Caco-2 (cell line): Measurements from ENCODE around the gene GRAMD1A. TPM values are rescaled to one million over a fixed set of nuclear protein-coding genes. Genes with fewer than 3 reads are reported as not detected.
"Not testable (repeated sequence)": the region's sequence is repeated elsewhere in the genome, so short reads cannot be mapped to it uniquely, and the experiment has no call there.

Experiments
- BruUV-seq: library from RNA; stranded (reverse); fragments of 400-500 nt; replicated peaks from 2 replicates; lab custom pipeline; 2021; lab: Mats Ljungman, UMichigan
- CTCF ChIA-PET: fragments of 300-600 bp; sonication (Branson Sonifier 250); formaldehyde crosslinking; loops from one replicate; lab custom pipeline; 2022; ENCODE audit warnings: antibody characterized with exemption; lab: Charles Lee
- POLR2A ChIA-PET: fragments of 300-600 bp; sonication (Branson Sonifier 250); formaldehyde crosslinking; loops from one replicate; lab custom pipeline; 2022; ENCODE audit warnings: antibody characterized with exemption; lab: Charles Lee
- DNase-seq, 2 experiments: peaks; one replicate each; pipeline versions ENCODE4 v3.0.0 to v3.0.0-alpha.2; 2020 to 2022
- H3K27me3 ChIP-seq: replicated peaks from 2 replicates; pipeline ENCODE4 v1.6.0; 2011; ENCODE audit warnings: low read length; ENCODE audit not compliant: control insufficient read depth, insufficient read depth
- H3K36me3 ChIP-seq: 2 replicates; pipeline ENCODE4 v1.5.1; 2011; ENCODE audit warnings: low read length; ENCODE audit not compliant: control insufficient read depth, insufficient read depth
- H3K4me1 ChIP-seq: fragments of 250-450 bp; sonication (Bioruptor Pico); 2 replicates; pipeline ENCODE4 v1.5.1; 2020; ENCODE audit warnings: mild to moderate bottlenecking
- H3K4me3 ChIP-seq: 2 replicates; pipeline ENCODE4 v1.5.1; 2011; ENCODE audit warnings: low read depth, mild to moderate bottlenecking, control low read depth, low read length
- H3K9me3 ChIP-seq: fragments of 250-450 bp; sonication (Bioruptor Pico); 2 replicates; pipeline ENCODE4 v1.5.1; 2020; ENCODE audit warnings: mild to moderate bottlenecking, moderate library complexity
- H3K27ac Mint-ChIP-seq: one replicate; pipeline ENCODE4 v1.8.0; 2022; ENCODE audit warnings: mixed read lengths; ENCODE audit not compliant: unreplicated experiment
- H3K27me3 Mint-ChIP-seq: one replicate; pipeline ENCODE4 v1.8.0; 2022; ENCODE audit warnings: mixed read lengths; ENCODE audit not compliant: insufficient read depth, unreplicated experiment
- H3K36me3 Mint-ChIP-seq: one replicate; pipeline ENCODE4 v1.8.0; 2022; ENCODE audit warnings: mild to moderate bottlenecking, mixed read lengths; ENCODE audit not compliant: insufficient read depth, unreplicated experiment
- H3K4me1 Mint-ChIP-seq: one replicate; pipeline ENCODE4 v1.8.0; 2022; ENCODE audit warnings: low read depth, mixed read lengths; ENCODE audit not compliant: unreplicated experiment
- H3K4me3 Mint-ChIP-seq: one replicate; pipeline ENCODE4 v1.8.0; 2022; ENCODE audit warnings: mild to moderate bottlenecking, moderate library complexity, mixed read lengths; ENCODE audit not compliant: unreplicated experiment
- H3K9me3 Mint-ChIP-seq: one replicate; pipeline ENCODE4 v1.8.0; 2022; ENCODE audit warnings: mixed read lengths; ENCODE audit not compliant: unreplicated experiment
- intact Hi-C: fragments of 100-400 bp; cut with micrococcal nuclease; formaldehyde crosslinking; loops from one replicate; pipeline ENCODE4 v1.10.0; 2022; ENCODE audit not compliant: unreplicated experiment
- total RNA-seq: library from RNA; stranded (reverse); gene quantifications from 2 replicates; pipeline ENCODE4 v1.2.3, GENCODE V29; 2022
- TF ChIP-seq, protein P1 (sequence below), 2 experiments: fragments of 200-600 bp in 1 of 2; IDR thresholded peaks; 1 replicate in 1 of 2; 2 replicates in 1 of 2; pipeline versions ENCODE4 v1.5.1 to v1.8.0; 2011 to 2022; ENCODE audit warnings: antibody characterized with exemption in 1 of 2, control low read depth in 1 of 2, inconsistent platforms in 1 of 2, low read depth in 1 of 2, low read length in 1 of 2, mild to moderate bottlenecking in 1 of 2, moderate library complexity in 1 of 2; ENCODE audit not compliant: insufficient read depth in 1 of 2, severe bottlenecking in 1 of 2, unreplicated experiment in 1 of 2

Gene GRAMD1A
- total RNA-seq, 1 experiment from 2014 or later, result 110 TPM

- ChIA-PET CTCF (no interaction called here), POLR2A (no interaction called here)
- H3K9me3 ChIP-seq, result no peaks in the 10 kb centered on the region
These were observed 8.4 kb upstream of the GRAMD1A start for GRCh38 chr19:34991542-34992333.

DNA sequence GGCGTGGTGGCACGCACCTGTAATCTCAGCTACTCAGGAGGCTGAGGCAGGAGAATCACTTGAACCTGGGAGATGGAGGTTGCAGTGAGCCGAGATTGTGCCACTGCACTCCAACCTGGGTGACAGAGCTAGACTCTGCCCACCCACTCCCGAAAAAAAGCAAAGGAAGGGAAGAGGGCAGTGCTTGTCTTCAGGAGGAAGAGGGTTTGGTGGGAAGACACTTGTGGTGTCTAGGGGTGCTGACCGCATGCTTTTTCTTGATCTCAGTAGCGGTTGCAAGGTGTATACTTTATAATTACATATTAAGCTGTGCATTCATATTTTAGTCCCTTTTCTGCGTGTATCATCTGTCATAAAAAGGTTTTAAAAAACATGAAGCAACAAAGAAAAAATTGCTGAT is 7.5 kb upstream of the GRAMD1A start:
- peaks cover 25% of the 10 kb centered on the region for H3K4me1 ChIP-seq
- H3K9me3 ChIP-seq, intact Hi-C loops, H3K4me3 Mint-ChIP-seq, CTCF ChIA-PET, H3K27ac Mint-ChIP-seq, DNase-seq, H3K9me3 Mint-ChIP-seq, H3K27me3 Mint-ChIP-seq, BruUV-seq, POLR2A ChIA-PET, H3K4me3 ChIP-seq, H3K27me3 ChIP-seq, H3K36me3 Mint-ChIP-seq, H3K36me3 ChIP-seq: not testable (repeated sequence)
- peaks cover 18% of the 10 kb centered on the region for H3K4me1 Mint-ChIP-seq

More at GRCh38 chr19:34991542-34992333, 8.4 kb upstream of the GRAMD1A start:
- H3K9me3 Mint-ChIP-seq, result no peaks in the 10 kb centered on the region
- H3K36me3 Mint-ChIP-seq, result no peaks in the 10 kb centered on the region
- peaks cover 10% of the 10 kb centered on the region for H3K4me1 Mint-ChIP-seq
- Histone ChIP-seq H3K27me3 (no peaks in the 10 kb centered on the region), H3K36me3 (no peaks in the 10 kb centered on the region), H3K4me1 (peaks cover 25% of the 10 kb centered on the region), H3K4me3 (no peak overlapping the region)
- no peak for DNase-seq
- BruUV-seq, result no TSS peak
- H3K4me3 Mint-ChIP-seq, result no peak overlapping the region
- intact Hi-C loops, result no loop called here
- TF ChIP-seq, protein P1, sequence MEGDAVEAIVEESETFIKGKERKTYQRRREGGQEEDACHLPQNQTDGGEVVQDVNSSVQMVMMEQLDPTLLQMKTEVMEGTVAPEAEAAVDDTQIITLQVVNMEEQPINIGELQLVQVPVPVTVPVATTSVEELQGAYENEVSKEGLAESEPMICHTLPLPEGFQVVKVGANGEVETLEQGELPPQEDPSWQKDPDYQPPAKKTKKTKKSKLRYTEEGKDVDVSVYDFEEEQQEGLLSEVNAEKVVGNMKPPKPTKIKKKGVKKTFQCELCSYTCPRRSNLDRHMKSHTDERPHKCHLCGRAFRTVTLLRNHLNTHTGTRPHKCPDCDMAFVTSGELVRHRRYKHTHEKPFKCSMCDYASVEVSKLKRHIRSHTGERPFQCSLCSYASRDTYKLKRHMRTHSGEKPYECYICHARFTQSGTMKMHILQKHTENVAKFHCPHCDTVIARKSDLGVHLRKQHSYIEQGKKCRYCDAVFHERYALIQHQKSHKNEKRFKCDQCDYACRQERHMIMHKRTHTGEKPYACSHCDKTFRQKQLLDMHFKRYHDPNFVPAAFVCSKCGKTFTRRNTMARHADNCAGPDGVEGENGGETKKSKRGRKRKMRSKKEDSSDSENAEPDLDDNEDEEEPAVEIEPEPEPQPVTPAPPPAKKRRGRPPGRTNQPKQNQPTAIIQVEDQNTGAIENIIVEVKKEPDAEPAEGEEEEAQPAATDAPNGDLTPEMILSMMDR (IDR thresholded peaks at IDR 0.05; ENCODE audit: insufficient read depth in 1 of 2, low read depth in 1 of 2, low read length in 1 of 2, severe bottlenecking in 1 of 2, unreplicated experiment in 1 of 2), result no peak
- no peaks in the 10 kb centered on the region for H3K27me3 Mint-ChIP-seq
- no peak overlapping the region for H3K27ac Mint-ChIP-seq

GRCh38 chr19:34994286-34994642 is 5.9 kb upstream of the GRAMD1A start:
- no peak overlapping the region for H3K4me3 ChIP-seq
- H3K4me1 ChIP-seq, result peaks cover 30% of the 10 kb centered on the region
- CTCF ChIA-PET, result interaction anchor here (1.7 kb wide), 1 partner anchor 12 kb away, joined by 6 read pairs; no protein-coding TSS in a partner anchor

More at GRCh38 chr19:34994286-34994642, 5.9 kb upstream of the GRAMD1A start:
- Histone ChIP-seq H3K36me3 (no peaks in the 10 kb centered on the region), H3K27me3 (no peaks in the 10 kb centered on the region), H3K9me3 (no peaks in the 10 kb centered on the region)
- Mint-ChIP-seq H3K4me3 (no peak overlapping the region), H3K27me3 (no peaks in the 10 kb centered on the region), H3K27ac (peak overlapping the region; percentile 2), H3K4me1 (peaks cover 28% of the 10 kb centered on the region), H3K9me3 (no peaks in the 10 kb centered on the region), H3K36me3 (no peaks in the 10 kb centered on the region)
- DNase-seq, result no peak
- intact Hi-C loops, result no loop called here
- BruUV-seq, result no TSS peak
- TF ChIP-seq, protein P1 (IDR thresholded peaks at IDR 0.05; ENCODE audit: insufficient read depth in 1 of 2, low read depth in 1 of 2, low read length in 1 of 2, severe bottlenecking in 1 of 2, unreplicated experiment in 1 of 2), result no peak
- POLR2A ChIA-PET, result interaction anchor here (0.6 to 1.9 kb wide), 2 partner anchors 12 to 963 kb away, joined by 3 to 14 read pairs; no protein-coding TSS in a partner anchor
